ENCODE results near the gene ATP8A2.

DNA sequence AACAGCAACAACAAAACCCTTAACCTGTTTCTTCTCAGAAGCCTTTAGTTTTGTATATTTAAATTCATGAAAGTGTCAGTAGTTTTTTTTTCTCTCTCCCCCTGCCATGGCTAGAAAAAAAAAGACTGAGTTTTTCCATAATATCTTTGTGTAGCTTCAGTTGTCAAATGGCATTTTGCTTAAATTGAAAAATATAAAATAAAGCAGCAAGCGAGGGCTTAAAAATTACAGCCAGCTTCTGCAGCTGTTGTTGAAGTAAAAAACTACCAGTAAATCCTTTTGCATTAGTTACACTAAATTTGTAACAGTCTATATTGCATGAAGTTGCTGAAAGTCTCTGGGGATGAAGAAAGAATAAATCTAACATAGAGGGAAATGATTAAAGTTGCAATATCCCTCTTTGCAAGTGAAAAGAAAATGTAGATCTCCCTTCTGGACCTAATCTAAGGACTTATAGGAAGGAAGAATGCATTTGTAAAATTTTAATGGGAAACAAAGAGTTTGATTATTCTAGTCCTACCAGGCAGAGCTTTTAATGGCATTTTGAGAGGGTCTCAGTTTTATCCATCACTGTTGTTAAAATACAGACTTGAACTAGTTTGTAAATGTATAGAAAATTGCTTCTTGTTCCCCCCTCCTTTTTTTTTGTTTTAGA is 215.7 kb downstream of the ATP8A2 start:
- TF ChIP-seq FOXK2 (conservative IDR thresholded peaks at IDR 0.05 in 1 of 2, IDR thresholded peaks at IDR 0.05 in 1 of 2; ENCODE audit: low read depth in 2 of 2) (no peak), ZNF146 (CRISPR knock-in tag; IDR thresholded peaks at IDR 0.05; ENCODE audit: unreplicated experiment) (no peak)
- TF ChIP-seq, protein P1, sequence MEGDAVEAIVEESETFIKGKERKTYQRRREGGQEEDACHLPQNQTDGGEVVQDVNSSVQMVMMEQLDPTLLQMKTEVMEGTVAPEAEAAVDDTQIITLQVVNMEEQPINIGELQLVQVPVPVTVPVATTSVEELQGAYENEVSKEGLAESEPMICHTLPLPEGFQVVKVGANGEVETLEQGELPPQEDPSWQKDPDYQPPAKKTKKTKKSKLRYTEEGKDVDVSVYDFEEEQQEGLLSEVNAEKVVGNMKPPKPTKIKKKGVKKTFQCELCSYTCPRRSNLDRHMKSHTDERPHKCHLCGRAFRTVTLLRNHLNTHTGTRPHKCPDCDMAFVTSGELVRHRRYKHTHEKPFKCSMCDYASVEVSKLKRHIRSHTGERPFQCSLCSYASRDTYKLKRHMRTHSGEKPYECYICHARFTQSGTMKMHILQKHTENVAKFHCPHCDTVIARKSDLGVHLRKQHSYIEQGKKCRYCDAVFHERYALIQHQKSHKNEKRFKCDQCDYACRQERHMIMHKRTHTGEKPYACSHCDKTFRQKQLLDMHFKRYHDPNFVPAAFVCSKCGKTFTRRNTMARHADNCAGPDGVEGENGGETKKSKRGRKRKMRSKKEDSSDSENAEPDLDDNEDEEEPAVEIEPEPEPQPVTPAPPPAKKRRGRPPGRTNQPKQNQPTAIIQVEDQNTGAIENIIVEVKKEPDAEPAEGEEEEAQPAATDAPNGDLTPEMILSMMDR (IDR thresholded peaks at IDR 0.05 in 2 of 3, conservative IDR thresholded peaks at IDR 0.05 in 1 of 3; ENCODE audit: insufficient read depth in 2 of 3, low read depth in 1 of 3, low read length in 3 of 3), result no peak
- TF ChIP-seq, protein P2, sequence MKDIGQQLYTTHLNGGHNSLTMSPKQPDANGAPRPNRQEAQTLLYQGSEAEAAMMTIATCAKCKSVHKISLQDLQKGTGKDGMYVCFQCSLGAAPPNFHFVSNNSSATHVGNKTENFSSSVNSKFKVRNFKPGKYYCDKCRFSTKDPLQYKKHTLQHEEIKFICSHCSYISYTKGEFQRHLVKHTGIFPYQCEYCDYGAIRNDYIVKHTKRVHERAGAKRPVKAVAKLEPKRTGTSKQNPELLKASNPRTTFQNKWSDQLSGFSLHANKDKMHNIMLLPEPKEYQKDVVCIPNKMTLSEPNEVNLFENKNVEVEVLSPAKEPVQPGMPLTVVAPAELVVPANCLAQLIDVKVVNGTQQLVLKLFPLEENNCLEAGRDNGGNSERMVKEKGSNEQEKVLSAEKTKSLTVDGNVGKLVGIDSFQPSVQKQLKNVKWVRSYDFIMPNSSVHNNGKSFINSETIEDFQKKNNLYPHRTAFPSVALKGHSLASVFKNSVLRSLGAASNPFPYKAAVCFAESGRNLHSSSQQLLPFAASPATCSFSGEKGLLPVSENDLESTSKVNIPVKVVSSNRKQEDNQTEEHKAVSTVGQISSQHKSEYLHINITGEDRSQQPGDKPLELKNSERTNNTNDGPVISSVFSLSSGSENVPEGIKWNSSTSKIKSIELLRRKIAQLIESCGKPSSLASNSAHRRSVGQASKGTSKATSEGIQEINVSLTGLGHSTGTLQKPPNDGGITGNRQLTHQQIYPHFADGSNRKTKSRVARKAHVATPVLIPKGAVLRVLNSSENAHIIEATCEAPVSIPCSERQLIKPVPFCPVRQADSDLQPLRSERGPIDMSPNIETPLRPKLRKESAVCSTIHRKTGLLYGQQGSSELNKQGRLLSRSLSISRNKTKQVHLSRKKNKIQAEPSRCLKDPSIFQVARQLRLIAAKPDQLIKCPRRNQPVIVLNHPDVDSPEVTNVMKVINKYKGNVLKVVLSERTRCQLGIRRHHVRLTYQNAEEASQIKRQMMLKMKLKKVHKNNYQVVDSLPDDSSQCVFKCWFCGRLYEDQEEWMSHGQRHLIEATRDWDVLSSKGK (CRISPR knock-in tag; IDR thresholded peaks at IDR 0.05), result no peak

Data from K562 (cell line).